ENCODE measurements around the gene TMC3. TPM values are rescaled to one million over a fixed set of nuclear protein-coding genes. Genes with fewer than 3 reads are reported as not detected.
"Not testable (repeated sequence)": the region's sequence is repeated elsewhere in the genome, so short reads cannot be mapped to it uniquely, and the experiment has no call there.

TMC3 gene
- not detected for total RNA-seq
- long read RNA-seq = 0 reads

GRCh38 chr15:81373775-81374395, at the start of gene TMC3:
TSS of gene TMC3 (minus strand) at chr15:81374213. CDS start at chr15:81374077, 136 bp downstream.
- DNase-seq = no peak
- intact Hi-C loops (cut with DNase I) = no loop called here
- ATAC-seq (ENCODE audit: poor library complexity) = no peak

GRCh38 chr15:81421461-81421860, 47.4 kb upstream of the TMC3 start:
- ATAC-seq (ENCODE audit: poor library complexity) = no peak
- intact Hi-C loops (cut with DNase I) = no loop called here
- DNase-seq = no peak

- intact Hi-C loops (cut with DNase I) = no loop called here
- ATAC-seq (ENCODE audit: poor library complexity) (no peak), DNase-seq (no peak)
Observed at GRCh38 chr15:81419332-81419943, 45.4 kb upstream of the TMC3 start.

- no peak for ATAC-seq (ENCODE audit: poor library complexity)
- intact Hi-C loops (cut with DNase I) = no loop called here
- no peak for DNase-seq
Observed at GRCh38 chr15:81418891-81419290, 44.9 kb upstream of the TMC3 start.

- DNase-seq = no peak
- intact Hi-C loops (cut with DNase I) = no loop called here
- ATAC-seq (ENCODE audit: poor library complexity) = no peak
Observed at GRCh38 chr15:81418444-81418843, 44.4 kb upstream of the TMC3 start.

- intact Hi-C loops (cut with DNase I); DNase-seq; ATAC-seq (ENCODE audit: poor library complexity): not testable (repeated sequence)
Observed at GRCh38 chr15:81414274-81414968, 40.4 kb upstream of the TMC3 start.

GRCh38 chr15:81413851-81414250, 39.8 kb upstream of the TMC3 start:
- no peak for ATAC-seq (ENCODE audit: poor library complexity)
- peak; percentile 32 for DNase-seq
- intact Hi-C loops (cut with DNase I) = no loop called here

GRCh38 chr15:81411969-81412633, 38.1 kb upstream of the TMC3 start:
- no peak for DNase-seq
- no peak for ATAC-seq (ENCODE audit: poor library complexity)
- intact Hi-C loops (cut with DNase I) = no loop called here

GRCh38 chr15:81411051-81411450, 37.0 kb upstream of the TMC3 start:
- intact Hi-C loops (cut with DNase I) = no loop called here
- peak; percentile 23 for ATAC-seq (ENCODE audit: poor library complexity)
- DNase-seq = no peak

GRCh38 chr15:81410318-81410753, 36.3 kb upstream of the TMC3 start:
- intact Hi-C loops (cut with DNase I) = no loop called here
- ATAC-seq (ENCODE audit: poor library complexity) (peak; percentile 93), DNase-seq (peak; percentile 55)

GRCh38 chr15:81407718-81408117, 33.7 kb upstream of the TMC3 start:
- DNase-seq = peak; percentile 56
- intact Hi-C loops (cut with DNase I) = no loop called here
- ATAC-seq (ENCODE audit: poor library complexity) = peak; percentile 40

- intact Hi-C loops (cut with DNase I) = no loop called here
- no peak for DNase-seq
- no peak for ATAC-seq (ENCODE audit: poor library complexity)
Observed at GRCh38 chr15:81407176-81407575, 33.2 kb upstream of the TMC3 start.

GRCh38 chr15:81400640-81401236, 26.7 kb upstream of the TMC3 start:
- ATAC-seq (ENCODE audit: poor library complexity) = peak; percentile 63
- intact Hi-C loops (cut with DNase I) = loop anchor here (2.0 kb wide), 1 partner anchor 126 kb away; no protein-coding TSS in a partner anchor
- no peak for DNase-seq

- DNase-seq (no peak), ATAC-seq (ENCODE audit: poor library complexity) (no peak)
- intact Hi-C loops (cut with DNase I) = no loop called here
Observed at GRCh38 chr15:81398910-81399551, 25.0 kb upstream of the TMC3 start.

GRCh38 chr15:81398456-81398855, 24.4 kb upstream of the TMC3 start:
- intact Hi-C loops (cut with DNase I) = no loop called here
- no peak for DNase-seq
- no peak for ATAC-seq (ENCODE audit: poor library complexity)

- no peak for DNase-seq
- intact Hi-C loops (cut with DNase I) = no loop called here
- no peak for ATAC-seq (ENCODE audit: poor library complexity)
Observed at GRCh38 chr15:81394603-81395002, 20.6 kb upstream of the TMC3 start.

- DNase-seq (no peak), ATAC-seq (ENCODE audit: poor library complexity) (no peak)
- intact Hi-C loops (cut with DNase I) = no loop called here
Observed at GRCh38 chr15:81391657-81392056, 17.6 kb upstream of the TMC3 start.

- ATAC-seq (ENCODE audit: poor library complexity) (no peak), DNase-seq (no peak)
- intact Hi-C loops (cut with DNase I) = no loop called here
Observed at GRCh38 chr15:81388436-81388770, 14.4 kb upstream of the TMC3 start.
